Stimulated activated CD8-positive, alpha-beta memory T cell treated with anti-CD3 and anti-CD28 coated beads, Interleukin-12 subunit alpha, Interleukin-12 subunit beta, amount 100 ng/mL, for 1 hour (primary cell): Measurements from ENCODE around the gene COL15A1.

Experiments
- DNase-seq: peaks from one replicate; pipeline ENCODE4 v3.0.0-alpha.2; 2020; ENCODE audit warnings: low read depth

COL15A1 gene

GRCh38 chr9:99108131-99108530 lies 164.4 kb downstream of the COL15A1 start:
- no peak for DNase-seq

- no peak for DNase-seq
These were observed 165.8 kb downstream of the COL15A1 start for GRCh38 chr9:99109522-99109921.

- no peak for DNase-seq
These were observed 169.2 kb downstream of the COL15A1 start for GRCh38 chr9:99112750-99113413.

- DNase-seq, result no peak
These were observed 169.8 kb downstream of the COL15A1 start for GRCh38 chr9:99113414-99114048.

GRCh38 chr9:99114049-99114440 lies 170.3 kb downstream of the COL15A1 start:
- no peak for DNase-seq

GRCh38 chr9:99114846-99115500 lies 171.3 kb downstream of the COL15A1 start:
- no peak for DNase-seq

- no peak for DNase-seq
These were observed 172.3 kb downstream of the COL15A1 start for GRCh38 chr9:99116003-99116411.

- DNase-seq, result no peak
These were observed 175.2 kb downstream of the COL15A1 start for GRCh38 chr9:99118782-99119466.

GRCh38 chr9:99119976-99120655 lies 176.4 kb downstream of the COL15A1 start:
- no peak for DNase-seq
